AG09319 (cell line): ENCODE data around the gene WNT5B.
A peak's percentile ranks its signal among the peaks of the same experiment; 100 is the strongest.

Experiments
- DNase-seq: peaks from one replicate; pipeline ENCODE4 v3.0.0-alpha.2; 2010; ENCODE audit warnings: low read depth; ENCODE audit errors: extremely low read depth
- TF ChIP-seq, protein P1 (sequence below): IDR thresholded peaks from 2 replicates; pipeline ENCODE4 v1.5.1; 2011; ENCODE audit warnings: low read depth, mild to moderate bottlenecking, inconsistent platforms, low read length, moderate library complexity

WNT5B gene

DNA sequence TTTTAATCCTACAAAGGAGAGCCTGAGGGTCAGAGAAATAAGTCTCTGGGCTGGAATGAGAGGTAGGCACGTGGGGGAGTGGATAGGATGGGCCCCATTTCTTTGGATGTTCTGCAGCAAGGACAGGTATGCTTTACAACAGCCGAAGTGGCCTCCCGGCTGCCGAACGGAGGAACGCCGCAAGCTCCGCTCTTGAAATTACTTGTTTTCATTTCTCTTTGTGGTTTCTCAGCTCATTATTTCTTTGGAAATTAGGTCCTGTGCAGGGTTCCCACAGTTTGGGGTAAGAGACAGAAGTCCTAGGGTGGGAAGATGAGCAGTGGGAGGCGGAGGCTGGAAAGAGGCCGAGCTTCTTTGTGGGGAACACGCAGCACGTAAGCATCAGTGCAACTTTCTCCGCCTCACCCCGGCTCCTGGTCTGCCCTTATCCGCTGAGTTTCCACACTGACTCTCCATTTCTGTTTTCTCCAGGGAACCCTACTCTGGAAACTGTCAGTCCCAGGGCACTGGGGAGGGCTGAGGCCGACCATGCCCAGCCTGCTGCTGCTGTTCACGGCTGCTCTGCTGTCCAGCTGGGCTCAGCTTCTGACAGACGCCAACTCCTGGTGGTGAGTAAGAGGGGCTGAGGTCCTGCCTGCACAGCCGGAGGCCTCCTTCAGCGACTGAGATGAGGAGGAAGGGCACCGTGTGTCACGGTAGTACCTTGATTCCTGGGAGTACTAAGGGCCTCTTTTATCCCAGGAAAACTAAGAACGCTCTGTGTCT, 2.0 kb downstream of the WNT5B start:
- TF ChIP-seq, protein P1, sequence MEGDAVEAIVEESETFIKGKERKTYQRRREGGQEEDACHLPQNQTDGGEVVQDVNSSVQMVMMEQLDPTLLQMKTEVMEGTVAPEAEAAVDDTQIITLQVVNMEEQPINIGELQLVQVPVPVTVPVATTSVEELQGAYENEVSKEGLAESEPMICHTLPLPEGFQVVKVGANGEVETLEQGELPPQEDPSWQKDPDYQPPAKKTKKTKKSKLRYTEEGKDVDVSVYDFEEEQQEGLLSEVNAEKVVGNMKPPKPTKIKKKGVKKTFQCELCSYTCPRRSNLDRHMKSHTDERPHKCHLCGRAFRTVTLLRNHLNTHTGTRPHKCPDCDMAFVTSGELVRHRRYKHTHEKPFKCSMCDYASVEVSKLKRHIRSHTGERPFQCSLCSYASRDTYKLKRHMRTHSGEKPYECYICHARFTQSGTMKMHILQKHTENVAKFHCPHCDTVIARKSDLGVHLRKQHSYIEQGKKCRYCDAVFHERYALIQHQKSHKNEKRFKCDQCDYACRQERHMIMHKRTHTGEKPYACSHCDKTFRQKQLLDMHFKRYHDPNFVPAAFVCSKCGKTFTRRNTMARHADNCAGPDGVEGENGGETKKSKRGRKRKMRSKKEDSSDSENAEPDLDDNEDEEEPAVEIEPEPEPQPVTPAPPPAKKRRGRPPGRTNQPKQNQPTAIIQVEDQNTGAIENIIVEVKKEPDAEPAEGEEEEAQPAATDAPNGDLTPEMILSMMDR = no peak
- DNase-seq = no peak

- no peak for DNase-seq
Measured at GRCh38 chr12:1632702-1633101, 3.7 kb downstream of the WNT5B start.

DNA sequence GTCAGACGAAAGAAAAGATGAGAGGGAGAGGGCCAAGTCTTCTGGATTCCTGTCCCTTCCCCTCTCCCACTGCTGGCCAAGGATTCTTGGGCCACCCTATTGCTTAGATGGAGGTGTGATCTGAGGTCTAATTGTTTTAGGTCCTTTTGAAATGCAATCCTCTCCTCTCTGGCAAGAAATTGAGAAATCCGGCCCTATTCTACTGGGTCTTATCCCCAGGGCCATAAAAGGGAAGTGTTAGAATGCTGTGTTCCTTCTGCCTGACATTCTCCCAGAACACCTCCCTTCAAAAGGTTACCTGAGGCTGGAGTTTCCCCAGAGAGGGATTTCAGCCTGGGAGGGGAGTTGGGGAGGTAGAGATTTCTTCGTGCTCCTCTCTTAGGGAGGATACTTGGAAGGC, 4.4 kb downstream of the WNT5B start:
- TF ChIP-seq, protein P1 = no peak
- no peak for DNase-seq

More at GRCh38 chr12:1632702-1633101, 3.7 kb downstream of the WNT5B start:
- TF ChIP-seq, protein P1 = no peak

DNA sequence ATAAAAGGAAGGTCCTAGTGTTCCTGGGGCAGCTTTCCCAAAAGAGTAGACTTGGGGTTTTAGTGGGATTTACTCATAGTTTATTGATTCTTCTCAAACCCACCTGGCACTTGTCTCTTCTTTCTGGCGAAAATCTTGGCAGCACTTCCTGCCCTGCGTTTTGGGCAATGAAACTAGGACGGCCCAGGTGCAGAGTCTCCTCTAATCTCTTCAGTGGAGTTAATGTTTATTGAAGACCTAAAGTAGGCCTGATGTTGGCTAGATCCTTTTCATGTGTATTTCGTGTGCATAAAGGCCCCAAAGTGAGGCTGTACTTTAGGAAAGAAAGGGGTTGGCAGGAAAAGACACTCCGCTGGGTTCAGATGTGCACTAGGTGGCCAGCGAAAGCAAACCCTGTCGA, 5.1 kb downstream of the WNT5B start:
- TF ChIP-seq, protein P1 = no peak

DNA sequence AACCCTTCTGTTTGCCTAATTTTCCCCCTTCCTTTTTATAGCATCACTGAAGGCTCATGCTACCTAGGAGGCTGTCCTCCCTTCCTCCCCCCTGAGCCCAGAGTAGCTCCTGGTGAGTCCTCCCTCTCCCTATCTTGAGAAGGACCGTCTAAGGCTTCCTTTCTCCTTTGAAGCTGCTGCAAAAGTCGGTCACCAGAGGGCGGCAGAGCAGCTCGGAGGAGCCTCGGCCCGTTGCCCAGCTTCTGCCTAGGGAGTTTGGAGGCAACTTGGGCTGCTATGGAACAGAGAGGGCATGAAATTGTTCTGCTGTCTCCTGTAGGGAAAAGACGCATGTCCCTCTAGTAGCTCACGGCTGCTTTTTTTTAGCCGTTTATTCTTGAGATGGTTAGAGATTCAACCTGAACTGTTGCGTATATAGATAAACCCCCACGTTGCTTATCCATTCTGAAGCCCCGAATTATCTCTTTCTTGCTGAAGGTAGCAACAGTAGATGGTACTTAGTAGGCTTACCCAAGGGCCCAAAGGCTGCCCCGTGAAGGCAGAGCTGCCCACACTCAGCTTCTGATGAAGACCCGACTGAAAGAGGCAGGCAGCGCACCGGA, 5.7 kb downstream of the WNT5B start:
- TF ChIP-seq, protein P1 = peak; percentile 93
- no peak for DNase-seq

More for the DNA sequence above, 5.1 kb downstream of the WNT5B start:
- no peak for DNase-seq

DNA sequence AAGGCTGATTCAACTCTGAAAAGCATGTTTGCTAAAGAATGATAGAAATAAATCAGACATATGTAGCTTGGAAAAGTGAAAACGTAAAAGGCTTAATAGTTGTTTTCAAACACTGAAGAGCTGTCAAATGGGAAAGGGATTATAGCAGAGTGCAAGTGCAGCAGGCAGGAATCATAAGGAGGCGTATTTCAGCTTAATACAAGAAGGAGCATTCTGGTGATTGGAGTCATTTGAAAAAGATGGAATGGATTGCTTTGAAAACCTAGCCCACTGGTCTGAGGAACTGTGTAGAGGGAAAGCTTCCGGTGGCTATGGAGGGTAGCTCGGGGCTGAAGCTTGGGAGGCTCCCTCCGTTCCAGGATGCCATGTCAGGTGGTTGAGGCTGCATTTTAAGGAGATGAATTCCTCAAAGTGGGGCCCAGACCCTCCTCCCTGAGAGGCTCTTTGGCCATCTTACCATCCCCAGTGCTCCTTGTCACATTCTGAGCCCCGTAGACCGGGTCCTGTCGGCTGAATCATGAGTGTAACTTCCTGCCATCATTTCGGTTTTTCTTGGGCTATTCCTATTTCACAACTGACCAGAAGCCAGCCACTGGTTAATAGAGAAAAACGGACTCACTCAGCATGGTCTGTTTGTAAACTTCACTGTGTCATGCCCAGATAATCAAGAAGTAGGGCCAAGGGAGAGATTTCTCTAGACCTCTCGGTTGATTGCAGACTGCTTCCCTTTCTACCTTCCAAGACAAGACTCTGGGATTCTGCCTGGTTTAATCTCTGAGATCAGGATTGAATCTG, 6.5 kb downstream of the WNT5B start:
- no peak for DNase-seq
- TF ChIP-seq, protein P1 = no peak

- no peak for DNase-seq
- TF ChIP-seq, protein P1 = no peak
Measured at GRCh38 chr12:1638203-1638602, 9.2 kb downstream of the WNT5B start.
